ENCODE results near the gene FAM204A.

FAM204A gene

DNA sequence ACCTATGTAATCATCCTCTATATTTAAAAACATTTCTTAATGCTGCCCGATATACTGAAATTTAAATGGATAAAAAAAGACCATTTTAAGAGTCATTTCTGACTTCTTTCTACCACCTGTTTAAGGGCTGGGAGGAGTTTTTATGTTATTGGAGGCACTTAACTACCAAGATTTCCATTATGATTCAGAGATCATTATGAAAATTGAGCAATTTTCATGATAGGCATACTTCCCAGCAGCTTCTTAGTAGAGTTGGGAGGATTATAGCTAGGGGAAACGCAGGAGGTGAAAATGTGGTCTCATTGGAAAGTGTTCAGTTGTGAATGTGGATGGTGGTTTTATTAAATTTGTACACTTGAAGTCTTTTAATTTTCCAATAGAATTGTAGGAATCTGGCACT lies 28.4 kb upstream of the FAM204A start:
- Histone ChIP-seq H3K4me1 (ENCODE audit: control insufficient read depth in 1 of 2, insufficient read depth in 1 of 2, low read depth in 1 of 2, low read length in 1 of 2) (no peaks in the 10 kb centered on the region), H3K36me3 (no peaks in the 10 kb centered on the region), H3K27me3 (peaks cover 50% of the 10 kb centered on the region), H3K9me3 (no peaks in the 10 kb centered on the region), H3K27ac (no peak overlapping the region), H3K4me3 (ENCODE audit: low read depth in 1 of 2, low read length in 1 of 2) (no peak overlapping the region)
- no peak for TF ChIP-seq CTCF (IDR thresholded peaks at IDR 0.05)

GRCh38 chr10:118369641-118370205 lies 27.6 kb upstream of the FAM204A start:
- Histone ChIP-seq H3K4me1 (ENCODE audit: control insufficient read depth in 1 of 2, insufficient read depth in 1 of 2, low read depth in 1 of 2, low read length in 1 of 2) (no peaks in the 10 kb centered on the region), H3K9me3 (no peaks in the 10 kb centered on the region), H3K27ac (no peak overlapping the region), H3K4me3 (ENCODE audit: low read depth in 1 of 2, low read length in 1 of 2) (no peak overlapping the region), H3K36me3 (no peaks in the 10 kb centered on the region), H3K27me3 (peaks cover 44% of the 10 kb centered on the region)
- TF ChIP-seq CTCF (IDR thresholded peaks at IDR 0.05): no peak

GRCh38 chr10:118365702-118366101 lies 23.6 kb upstream of the FAM204A start:
- Histone ChIP-seq H3K36me3 (no peaks in the 10 kb centered on the region), H3K27ac (no peak overlapping the region), H3K27me3 (peaks cover 26% of the 10 kb centered on the region), H3K4me1 (ENCODE audit: control insufficient read depth in 1 of 2, insufficient read depth in 1 of 2, low read depth in 1 of 2, low read length in 1 of 2) (no peaks in the 10 kb centered on the region), H3K9me3 (no peaks in the 10 kb centered on the region), H3K4me3 (ENCODE audit: low read depth in 1 of 2, low read length in 1 of 2) (no peak overlapping the region)
- TF ChIP-seq CTCF (IDR thresholded peaks at IDR 0.05): no peak

DNA sequence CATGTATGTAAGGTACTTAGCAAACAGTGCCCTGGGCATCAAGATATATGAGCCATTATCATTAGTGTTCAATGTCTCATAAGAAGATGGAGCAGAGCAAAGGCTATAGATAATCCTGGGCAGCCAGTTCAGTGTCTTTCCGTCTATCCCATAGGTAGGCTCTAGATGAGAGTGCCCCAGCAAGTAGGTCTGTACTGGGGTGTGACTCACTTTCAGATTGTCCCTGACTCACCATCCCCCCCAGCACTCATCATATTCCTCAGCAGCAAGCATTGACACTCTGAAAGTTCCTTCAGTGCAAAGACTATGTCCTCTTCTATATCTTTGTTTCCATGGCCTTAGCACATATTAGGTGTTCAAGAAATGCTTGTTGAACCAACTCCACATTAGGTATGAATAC lies 20.0 kb upstream of the FAM204A start:
- Histone ChIP-seq H3K4me3 (ENCODE audit: low read depth in 1 of 2, low read length in 1 of 2) (no peak overlapping the region), H3K36me3 (no peaks in the 10 kb centered on the region)
- no peak for TF ChIP-seq CTCF (IDR thresholded peaks at IDR 0.05)

GRCh38 chr10:118358327-118358726 lies 16.2 kb upstream of the FAM204A start:
- Histone ChIP-seq H3K9me3 (no peaks in the 10 kb centered on the region), H3K4me3 (ENCODE audit: low read depth in 1 of 2, low read length in 1 of 2) (no peak overlapping the region), H3K27me3 (peaks cover 82% of the 10 kb centered on the region), H3K4me1 (ENCODE audit: control insufficient read depth in 1 of 2, insufficient read depth in 1 of 2, low read depth in 1 of 2, low read length in 1 of 2) (no peaks in the 10 kb centered on the region), H3K27ac (no peak overlapping the region), H3K36me3 (no peaks in the 10 kb centered on the region)
- TF ChIP-seq CTCF (IDR thresholded peaks at IDR 0.05): no peak

More for the DNA sequence above, 20.0 kb upstream of the FAM204A start:
- Histone ChIP-seq H3K27ac (no peak overlapping the region), H3K27me3 (peaks cover 46% of the 10 kb centered on the region), H3K9me3 (no peaks in the 10 kb centered on the region), H3K4me1 (ENCODE audit: control insufficient read depth in 1 of 2, insufficient read depth in 1 of 2, low read depth in 1 of 2, low read length in 1 of 2) (no peaks in the 10 kb centered on the region)

GRCh38 chr10:118357841-118358240 lies 15.7 kb upstream of the FAM204A start:
- Histone ChIP-seq H3K4me3 (ENCODE audit: low read depth in 1 of 2, low read length in 1 of 2) (no peak overlapping the region), H3K4me1 (ENCODE audit: control insufficient read depth in 1 of 2, insufficient read depth in 1 of 2, low read depth in 1 of 2, low read length in 1 of 2) (no peaks in the 10 kb centered on the region), H3K9me3 (no peaks in the 10 kb centered on the region), H3K27me3 (peaks cover 86% of the 10 kb centered on the region), H3K27ac (no peak overlapping the region), H3K36me3 (no peaks in the 10 kb centered on the region)
- TF ChIP-seq CTCF (IDR thresholded peaks at IDR 0.05): no peak
